ENCODE data around the gene HSF2.
"Not testable (repeated sequence)": the region's sequence is repeated elsewhere in the genome, so short reads cannot be mapped to it uniquely, and the experiment has no call there.

The HSF2 gene

DNA sequence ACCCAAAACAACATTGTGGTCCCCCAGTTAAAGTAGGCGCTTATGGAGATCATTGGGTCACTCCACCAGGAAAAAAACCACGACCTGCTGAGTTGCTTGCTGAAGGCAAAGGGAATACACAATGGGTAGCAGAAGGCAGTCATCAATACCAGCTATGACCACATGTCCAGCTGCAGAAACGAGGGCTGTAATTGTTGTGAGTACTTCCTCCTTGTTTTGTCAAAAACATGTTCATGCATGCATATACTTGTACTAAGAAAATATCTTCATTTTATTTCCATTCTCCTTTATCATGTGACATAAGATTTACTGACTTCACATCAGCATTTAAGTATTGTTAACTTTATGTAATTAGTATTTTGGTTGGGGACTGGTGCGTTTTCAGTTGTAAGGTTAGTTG, 55.2 kb downstream of the HSF2 start:
- H3K4me3 ChIP-seq (ENCODE audit: low read depth, low read length) = no peak overlapping the region
- H3K4me1 ChIP-seq (ENCODE audit: control insufficient read depth, insufficient read depth, low read length) = no peaks in the 10 kb centered on the region
- peaks cover 56% of the 10 kb centered on the region for H3K36me3 ChIP-seq (ENCODE audit: control insufficient read depth, insufficient read depth, low read length)
- no peak overlapping the region for H3K27ac ChIP-seq (ENCODE audit: low read depth, low read length)
- H3K9ac ChIP-seq (ENCODE audit: low read length) = no peak overlapping the region
- no peaks in the 10 kb centered on the region for H3K9me3 ChIP-seq (ENCODE audit: control insufficient read depth, insufficient read depth, low read depth, low read length)
- H3K27me3 ChIP-seq (ENCODE audit: control insufficient read depth, insufficient read depth, low read length) = no peaks in the 10 kb centered on the region

DNA sequence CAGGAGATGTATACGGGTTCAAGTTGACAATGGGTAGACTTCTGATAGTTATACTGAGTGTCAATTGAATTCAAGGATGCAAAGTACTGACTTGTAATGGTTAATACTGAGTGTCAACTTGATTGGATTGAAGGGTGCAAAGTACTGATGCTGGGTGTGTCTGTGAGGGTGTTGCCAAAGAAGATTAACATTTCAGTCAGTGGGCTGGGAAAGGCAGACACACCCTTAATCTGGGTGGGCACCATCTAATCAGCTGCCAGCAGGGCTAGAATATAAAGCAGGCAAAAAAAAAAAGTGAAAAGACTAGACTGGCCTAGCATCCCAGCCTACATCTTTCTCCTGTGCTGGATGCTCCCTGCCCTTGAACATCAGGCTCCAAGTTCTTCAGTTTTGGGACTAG, 55.7 kb downstream of the HSF2 start:
- H3K4me1 ChIP-seq (ENCODE audit: control insufficient read depth, insufficient read depth, low read length); H3K4me3 ChIP-seq (ENCODE audit: low read depth, low read length); H3K27ac ChIP-seq (ENCODE audit: low read depth, low read length); H3K9me3 ChIP-seq (ENCODE audit: control insufficient read depth, insufficient read depth, low read depth, low read length); H3K27me3 ChIP-seq (ENCODE audit: control insufficient read depth, insufficient read depth, low read length); H3K9ac ChIP-seq (ENCODE audit: low read length): not testable (repeated sequence)
- peaks cover 52% of the 10 kb centered on the region for H3K36me3 ChIP-seq (ENCODE audit: control insufficient read depth, insufficient read depth, low read length)

GRCh38 chr6:122458087-122458486, 58.6 kb downstream of the HSF2 start:
- Histone ChIP-seq H3K36me3 (ENCODE audit: control insufficient read depth, insufficient read depth, low read length) (peaks cover 33% of the 10 kb centered on the region), H3K27ac (ENCODE audit: low read depth, low read length) (no peak overlapping the region)

DNA sequence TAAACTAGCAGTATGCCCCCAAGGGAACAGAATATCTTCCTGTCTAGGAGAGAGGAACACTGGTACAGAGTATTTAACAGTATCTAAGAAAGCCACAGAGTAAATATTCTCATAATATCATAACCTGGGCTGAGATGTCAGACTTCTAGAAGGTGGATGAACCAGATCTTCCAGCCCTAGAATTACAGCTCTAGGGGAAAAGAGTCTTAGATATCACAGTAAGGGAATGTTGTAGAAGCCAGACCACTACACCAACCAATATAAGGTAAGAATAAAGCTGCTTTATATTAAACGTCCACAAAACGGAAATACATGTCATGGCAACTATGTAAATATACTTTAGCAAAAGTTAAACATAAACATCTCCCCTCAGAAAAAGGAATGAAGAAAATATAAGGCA, 59.8 kb downstream of the HSF2 start:
- H3K9me3 ChIP-seq (ENCODE audit: control insufficient read depth, insufficient read depth, low read depth, low read length) = no peaks in the 10 kb centered on the region
- H3K27ac ChIP-seq (ENCODE audit: low read depth, low read length) = no peak overlapping the region
- H3K36me3 ChIP-seq (ENCODE audit: control insufficient read depth, insufficient read depth, low read length) = peaks cover 24% of the 10 kb centered on the region
- no peak overlapping the region for H3K9ac ChIP-seq (ENCODE audit: low read length)
- H3K27me3 ChIP-seq (ENCODE audit: control insufficient read depth, insufficient read depth, low read length) = no peaks in the 10 kb centered on the region
- H3K4me1 ChIP-seq (ENCODE audit: control insufficient read depth, insufficient read depth, low read length) = no peaks in the 10 kb centered on the region; the same call in 1 of the 2 replicates
- no peak overlapping the region for H3K4me3 ChIP-seq (ENCODE audit: low read depth, low read length)

More at GRCh38 chr6:122458087-122458486, 58.6 kb downstream of the HSF2 start:
- H3K9me3 ChIP-seq (ENCODE audit: control insufficient read depth, insufficient read depth, low read depth, low read length) = no peaks in the 10 kb centered on the region
- no peaks in the 10 kb centered on the region; the same call in 1 of the 2 replicates for H3K4me1 ChIP-seq (ENCODE audit: control insufficient read depth, insufficient read depth, low read length)
- H3K27me3 ChIP-seq (ENCODE audit: control insufficient read depth, insufficient read depth, low read length) = no peaks in the 10 kb centered on the region
- H3K9ac ChIP-seq (ENCODE audit: low read length) = no peak overlapping the region
- no peak overlapping the region for H3K4me3 ChIP-seq (ENCODE audit: low read depth, low read length)

- not testable (repeated sequence) for H3K4me1 ChIP-seq (ENCODE audit: control insufficient read depth, insufficient read depth, low read length); H3K9ac ChIP-seq (ENCODE audit: low read length); H3K4me3 ChIP-seq (ENCODE audit: low read depth, low read length); H3K9me3 ChIP-seq (ENCODE audit: control insufficient read depth, insufficient read depth, low read depth, low read length); H3K27ac ChIP-seq (ENCODE audit: low read depth, low read length); H3K27me3 ChIP-seq (ENCODE audit: control insufficient read depth, insufficient read depth, low read length)
- peaks cover 17% of the 10 kb centered on the region for H3K36me3 ChIP-seq (ENCODE audit: control insufficient read depth, insufficient read depth, low read length)
These were observed 60.5 kb downstream of the HSF2 start for GRCh38 chr6:122459865-122460416.

DNA sequence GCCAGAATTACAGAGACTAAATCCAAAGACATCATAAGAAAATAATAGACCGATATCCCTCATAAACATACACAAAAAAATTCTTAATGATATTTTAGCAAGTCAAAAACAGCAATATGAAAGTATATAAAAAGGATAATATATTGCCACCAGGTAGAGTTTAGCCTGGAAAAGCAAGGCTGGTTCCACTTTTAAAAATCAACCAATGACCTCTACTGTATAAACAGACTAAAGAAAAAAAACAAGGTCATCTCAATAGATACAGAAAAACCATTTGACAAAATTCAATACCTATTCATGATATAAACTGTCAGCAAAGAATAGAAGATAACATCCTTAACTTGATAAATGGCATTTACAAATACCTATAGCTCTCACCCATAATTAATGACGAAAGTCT, 62.4 kb downstream of the HSF2 start:
- no peak overlapping the region for H3K4me3 ChIP-seq (ENCODE audit: low read depth, low read length)
- H3K9me3 ChIP-seq (ENCODE audit: control insufficient read depth, insufficient read depth, low read depth, low read length) = no peaks in the 10 kb centered on the region
- H3K36me3 ChIP-seq (ENCODE audit: control insufficient read depth, insufficient read depth, low read length) = peaks cover 14% of the 10 kb centered on the region; the same call in 1 of the 2 replicates
- H3K27ac ChIP-seq (ENCODE audit: low read depth, low read length) = no peak overlapping the region
- H3K9ac ChIP-seq (ENCODE audit: low read length) = no peak overlapping the region
- no peaks in the 10 kb centered on the region; the same call in 1 of the 2 replicates for H3K4me1 ChIP-seq (ENCODE audit: control insufficient read depth, insufficient read depth, low read length)
- H3K27me3 ChIP-seq (ENCODE audit: control insufficient read depth, insufficient read depth, low read length) = no peaks in the 10 kb centered on the region

DNA sequence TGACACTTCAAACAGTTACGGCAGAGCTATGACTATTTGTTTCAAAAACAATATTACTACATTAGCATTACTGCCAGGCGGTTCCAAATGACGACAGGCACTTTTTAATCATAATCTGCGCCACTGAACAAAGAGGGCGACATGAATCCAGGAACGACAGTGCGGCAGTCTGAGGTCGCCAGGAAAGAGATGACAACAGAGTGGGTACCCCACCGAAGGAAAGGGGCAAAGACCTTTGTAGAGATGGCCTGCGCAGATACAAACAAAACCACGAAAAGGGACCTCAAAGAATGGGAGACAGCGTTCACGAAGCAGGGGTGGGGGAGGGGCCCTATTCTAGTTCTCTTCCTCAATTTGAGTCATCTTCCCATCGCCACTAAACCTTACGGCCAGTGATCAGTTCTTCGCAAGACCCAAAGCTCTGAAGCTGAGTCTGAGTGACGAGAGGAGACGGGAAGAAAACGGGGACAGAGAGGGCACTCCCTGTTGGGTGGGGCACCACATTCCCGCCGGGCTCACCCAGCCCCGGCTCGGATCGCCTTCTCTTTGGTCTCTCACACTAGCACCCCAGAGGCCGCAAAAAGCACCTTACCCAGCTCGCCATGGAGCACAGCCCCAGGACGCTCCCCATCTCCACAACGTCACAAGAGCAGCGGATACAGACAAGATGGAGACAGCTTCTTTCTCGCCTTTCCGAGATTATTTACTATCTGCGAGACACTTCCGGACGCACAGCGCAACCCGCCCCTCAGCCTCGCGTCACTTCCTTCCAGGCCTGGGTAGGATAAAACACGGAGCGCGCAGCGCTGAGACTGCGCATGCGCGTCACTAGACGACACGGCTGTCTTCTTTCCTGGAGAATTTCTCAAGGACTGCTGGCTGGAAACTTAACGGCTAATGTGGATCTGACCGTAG, 71.9 kb downstream of the HSF2 start, which contains the start of gene SERINC1:
TSS of gene SERINC1 (minus strand) at position 701 of the 915 bp plus-strand sequence. CDS start at position 631, 70 bp downstream.
- H3K9ac ChIP-seq (ENCODE audit: low read length) = peak within 1 kb of the TSS; percentile 94
- no peaks in the 10 kb centered on the region for H3K36me3 ChIP-seq (ENCODE audit: control insufficient read depth, insufficient read depth, low read length)
- no peaks in the 10 kb centered on the region for H3K9me3 ChIP-seq (ENCODE audit: control insufficient read depth, insufficient read depth, low read depth, low read length)
- H3K27ac ChIP-seq (ENCODE audit: low read depth, low read length) = peak within 1 kb of the TSS; percentile 59
- no peaks in the 10 kb centered on the region for H3K27me3 ChIP-seq (ENCODE audit: control insufficient read depth, insufficient read depth, low read length)
- no peaks in the 10 kb centered on the region for H3K4me1 ChIP-seq (ENCODE audit: control insufficient read depth, insufficient read depth, low read length)
- H3K4me3 ChIP-seq (ENCODE audit: low read depth, low read length) = peak within 1 kb of the TSS; percentile 86

DNA sequence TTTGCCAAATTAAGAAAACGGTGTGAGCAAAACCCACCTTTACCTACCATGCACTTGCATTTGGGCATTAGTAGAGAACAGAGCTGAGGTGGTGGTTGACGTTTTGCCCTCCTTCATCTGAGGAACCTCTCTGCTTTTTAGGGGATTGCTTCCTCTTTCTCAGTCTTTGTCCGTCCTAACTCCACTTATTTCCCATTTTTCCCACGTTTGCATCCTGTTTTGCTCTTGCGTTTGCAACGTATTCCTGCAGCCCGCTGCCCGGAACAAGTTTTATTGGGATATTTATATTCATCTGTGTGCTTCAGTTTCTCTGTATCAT, 72.5 kb downstream of the HSF2 start:
- no peaks in the 10 kb centered on the region for H3K27me3 ChIP-seq (ENCODE audit: control insufficient read depth, insufficient read depth, low read length)
- no peaks in the 10 kb centered on the region for H3K4me1 ChIP-seq (ENCODE audit: control insufficient read depth, insufficient read depth, low read length)
- peak overlapping the region; percentile 8; the same call in 1 of the 2 replicates for H3K27ac ChIP-seq (ENCODE audit: low read depth, low read length)
- no peaks in the 10 kb centered on the region for H3K36me3 ChIP-seq (ENCODE audit: control insufficient read depth, insufficient read depth, low read length)
- H3K9ac ChIP-seq (ENCODE audit: low read length) = peak overlapping the region; percentile 94
- no peaks in the 10 kb centered on the region for H3K9me3 ChIP-seq (ENCODE audit: control insufficient read depth, insufficient read depth, low read depth, low read length)
- H3K4me3 ChIP-seq (ENCODE audit: low read depth, low read length) = peak overlapping the region; percentile 86

DNA sequence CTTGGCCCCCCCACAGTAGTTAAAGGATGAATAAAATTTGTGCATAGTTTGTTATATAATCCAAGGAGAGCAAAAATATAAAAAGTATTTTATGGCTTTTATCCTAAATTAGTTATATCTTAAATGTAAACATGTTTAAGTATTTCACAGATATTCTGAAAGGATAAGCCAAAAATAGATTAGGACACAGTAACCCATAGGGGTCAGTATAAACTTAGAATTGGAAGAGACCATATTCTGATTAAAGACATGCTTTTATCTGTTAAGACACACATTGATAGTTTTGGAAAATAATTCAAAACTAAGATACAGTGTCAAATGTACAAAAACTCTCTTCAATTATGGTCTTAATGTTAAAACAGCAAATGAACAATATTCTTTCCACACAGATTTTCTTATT, 76.7 kb downstream of the HSF2 start:
- H3K4me3 ChIP-seq (ENCODE audit: low read depth, low read length) = no peak overlapping the region
- no peaks in the 10 kb centered on the region for H3K27me3 ChIP-seq (ENCODE audit: control insufficient read depth, insufficient read depth, low read length)
- H3K9ac ChIP-seq (ENCODE audit: low read length) = no peak overlapping the region
- no peaks in the 10 kb centered on the region for H3K9me3 ChIP-seq (ENCODE audit: control insufficient read depth, insufficient read depth, low read depth, low read length)
- H3K36me3 ChIP-seq (ENCODE audit: control insufficient read depth, insufficient read depth, low read length) = no peaks in the 10 kb centered on the region
- H3K27ac ChIP-seq (ENCODE audit: low read depth, low read length) = no peak overlapping the region
- no peaks in the 10 kb centered on the region for H3K4me1 ChIP-seq (ENCODE audit: control insufficient read depth, insufficient read depth, low read length)

DNA sequence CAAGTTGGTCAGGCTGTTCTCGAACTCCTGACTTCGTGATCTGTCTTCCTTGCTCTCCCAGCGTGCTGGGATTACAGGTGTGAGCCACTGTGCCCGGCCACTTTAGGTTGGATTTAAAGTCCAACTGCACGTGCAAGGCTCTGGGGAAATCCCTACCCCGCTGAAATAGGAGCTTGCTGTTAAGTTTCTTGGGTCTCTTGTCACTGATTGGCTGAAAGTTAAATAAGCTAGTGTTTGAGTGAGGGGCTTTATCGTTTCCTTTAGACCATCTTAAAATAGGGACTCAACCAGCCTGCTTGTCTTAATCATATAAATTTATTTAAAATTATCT, 83.3 kb downstream of the HSF2 start:
- peaks cover 9% of the 10 kb centered on the region; the same call in 1 of the 2 replicates for H3K36me3 ChIP-seq (ENCODE audit: control insufficient read depth, insufficient read depth, low read length)
- H3K27me3 ChIP-seq (ENCODE audit: control insufficient read depth, insufficient read depth, low read length) = no peaks in the 10 kb centered on the region
- no peak overlapping the region for H3K27ac ChIP-seq (ENCODE audit: low read depth, low read length)
- no peaks in the 10 kb centered on the region for H3K9me3 ChIP-seq (ENCODE audit: control insufficient read depth, insufficient read depth, low read depth, low read length)
- peak overlapping the region; percentile 92 for H3K9ac ChIP-seq (ENCODE audit: low read length)
- 0 out of 2 replicates have a peak, but pooled peaks cover 9% of the 10 kb centered on the region for H3K4me1 ChIP-seq (ENCODE audit: control insufficient read depth, insufficient read depth, low read length)
- H3K4me3 ChIP-seq (ENCODE audit: low read depth, low read length) = peak overlapping the region; percentile 86

Data from HUES6 (cell line).